ENCODE measurements around the gene FAM193B. TPM values are rescaled to one million over a fixed set of nuclear protein-coding genes. Genes with fewer than 3 reads are reported as not detected.

The FAM193B gene
- total and polyA plus RNA-seq, 4 donors, result 14.3 to 31.8 (median 15.8) TPM

DNA sequence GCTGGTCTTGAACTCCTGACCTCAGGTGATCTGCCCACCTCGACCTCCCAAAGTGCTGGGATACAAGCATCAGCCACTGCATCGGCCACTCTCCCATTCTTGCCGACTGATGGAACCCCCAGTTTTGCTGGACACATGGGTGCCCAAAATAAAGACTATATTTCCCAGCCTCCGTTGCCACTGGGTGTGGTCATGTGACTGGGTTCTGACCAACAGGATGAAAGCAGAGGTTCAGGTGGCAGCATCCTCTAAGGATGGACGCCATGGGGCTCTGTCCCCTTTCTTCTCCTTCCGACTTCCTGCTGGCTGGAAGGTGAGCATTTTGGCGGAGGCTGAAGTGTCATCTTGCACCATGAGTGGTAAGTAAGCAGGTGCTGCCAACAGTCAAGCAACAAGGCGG is 67.2 kb downstream of the FAM193B start:
- peaks cover 0 to 4% (median under 1%) of the 10 kb centered on the region in 4 donors for H3K36me3 ChIP-seq (ENCODE audit: control insufficient read depth in 4 of 4, insufficient read depth in 3 of 4, low read depth in 1 of 4, low read length in 3 of 4)

More for the DNA sequence above, 67.2 kb downstream of the FAM193B start:
- no peaks in the 10 kb centered on the region for H3K27me3 ChIP-seq (ENCODE audit: control insufficient read depth in 4 of 4, insufficient read depth in 4 of 4, low read length in 3 of 4)
- no peak overlapping the region for H3K9ac ChIP-seq (ENCODE audit: low read depth in 1 of 2, low read length in 2 of 2)
- 92% methylated on average over 8 of the region's 8 CpGs for WGBS
- no peaks in the 10 kb centered on the region for H3K4me1 ChIP-seq (ENCODE audit: control insufficient read depth in 4 of 4, insufficient read depth in 4 of 4, low read length in 3 of 4)
- no peak overlapping the region for H3K27ac ChIP-seq (ENCODE audit: low read depth in 1 of 2, low read length in 2 of 2)
- H3K4me3 ChIP-seq (ENCODE audit: low read depth in 1 of 3, low read length in 3 of 3), result no peak overlapping the region
- H3K9me3 ChIP-seq (ENCODE audit: control insufficient read depth in 4 of 4, low read length in 3 of 4), result no peaks in the 10 kb centered on the region
- TF ChIP-seq, protein P1, sequence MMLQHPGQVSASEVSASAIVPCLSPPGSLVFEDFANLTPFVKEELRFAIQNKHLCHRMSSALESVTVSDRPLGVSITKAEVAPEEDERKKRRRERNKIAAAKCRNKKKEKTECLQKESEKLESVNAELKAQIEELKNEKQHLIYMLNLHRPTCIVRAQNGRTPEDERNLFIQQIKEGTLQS (IDR thresholded peaks at IDR 0.05), result no peak
- TF ChIP-seq FOXA2 (IDR thresholded peaks at IDR 0.05) (no peak), JUND (IDR thresholded peaks at IDR 0.05) (no peak), EGR1 (IDR thresholded peaks at IDR 0.05; ENCODE audit: low read depth in 2 of 2) (no peak), NR2F2 (IDR thresholded peaks at IDR 0.05) (no peak), RAD21 (IDR thresholded peaks at IDR 0.05) (no peak), FOXA1 (IDR thresholded peaks at IDR 0.05) (no peak), YY1 (IDR thresholded peaks at IDR 0.05) (no peak), GABPA (IDR thresholded peaks at IDR 0.05 in 1 of 2, conservative IDR thresholded peaks at IDR 0.05 in 1 of 2) (no peak), HNF4G (IDR thresholded peaks at IDR 0.05) (no peak), SP1 (IDR thresholded peaks at IDR 0.05) (no peak), HNF4A (conservative IDR thresholded peaks at IDR 0.05) (no peak), TAF1 (conservative IDR thresholded peaks at IDR 0.05) (no peak), RXRA (IDR thresholded peaks at IDR 0.05) (no peak)
- TF ChIP-seq, protein P2, sequence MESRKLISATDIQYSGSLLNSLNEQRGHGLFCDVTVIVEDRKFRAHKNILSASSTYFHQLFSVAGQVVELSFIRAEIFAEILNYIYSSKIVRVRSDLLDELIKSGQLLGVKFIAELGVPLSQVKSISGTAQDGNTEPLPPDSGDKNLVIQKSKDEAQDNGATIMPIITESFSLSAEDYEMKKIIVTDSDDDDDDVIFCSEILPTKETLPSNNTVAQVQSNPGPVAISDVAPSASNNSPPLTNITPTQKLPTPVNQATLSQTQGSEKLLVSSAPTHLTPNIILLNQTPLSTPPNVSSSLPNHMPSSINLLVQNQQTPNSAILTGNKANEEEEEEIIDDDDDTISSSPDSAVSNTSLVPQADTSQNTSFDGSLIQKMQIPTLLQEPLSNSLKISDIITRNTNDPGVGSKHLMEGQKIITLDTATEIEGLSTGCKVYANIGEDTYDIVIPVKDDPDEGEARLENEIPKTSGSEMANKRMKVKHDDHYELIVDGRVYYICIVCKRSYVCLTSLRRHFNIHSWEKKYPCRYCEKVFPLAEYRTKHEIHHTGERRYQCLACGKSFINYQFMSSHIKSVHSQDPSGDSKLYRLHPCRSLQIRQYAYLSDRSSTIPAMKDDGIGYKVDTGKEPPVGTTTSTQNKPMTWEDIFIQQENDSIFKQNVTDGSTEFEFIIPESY (IDR thresholded peaks at IDR 0.05), result no peak
- TF ChIP-seq, protein P3, sequence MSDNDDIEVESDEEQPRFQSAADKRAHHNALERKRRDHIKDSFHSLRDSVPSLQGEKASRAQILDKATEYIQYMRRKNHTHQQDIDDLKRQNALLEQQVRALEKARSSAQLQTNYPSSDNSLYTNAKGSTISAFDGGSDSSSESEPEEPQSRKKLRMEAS (IDR thresholded peaks at IDR 0.05), result no peak
- TF ChIP-seq, protein P4, sequence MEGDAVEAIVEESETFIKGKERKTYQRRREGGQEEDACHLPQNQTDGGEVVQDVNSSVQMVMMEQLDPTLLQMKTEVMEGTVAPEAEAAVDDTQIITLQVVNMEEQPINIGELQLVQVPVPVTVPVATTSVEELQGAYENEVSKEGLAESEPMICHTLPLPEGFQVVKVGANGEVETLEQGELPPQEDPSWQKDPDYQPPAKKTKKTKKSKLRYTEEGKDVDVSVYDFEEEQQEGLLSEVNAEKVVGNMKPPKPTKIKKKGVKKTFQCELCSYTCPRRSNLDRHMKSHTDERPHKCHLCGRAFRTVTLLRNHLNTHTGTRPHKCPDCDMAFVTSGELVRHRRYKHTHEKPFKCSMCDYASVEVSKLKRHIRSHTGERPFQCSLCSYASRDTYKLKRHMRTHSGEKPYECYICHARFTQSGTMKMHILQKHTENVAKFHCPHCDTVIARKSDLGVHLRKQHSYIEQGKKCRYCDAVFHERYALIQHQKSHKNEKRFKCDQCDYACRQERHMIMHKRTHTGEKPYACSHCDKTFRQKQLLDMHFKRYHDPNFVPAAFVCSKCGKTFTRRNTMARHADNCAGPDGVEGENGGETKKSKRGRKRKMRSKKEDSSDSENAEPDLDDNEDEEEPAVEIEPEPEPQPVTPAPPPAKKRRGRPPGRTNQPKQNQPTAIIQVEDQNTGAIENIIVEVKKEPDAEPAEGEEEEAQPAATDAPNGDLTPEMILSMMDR (IDR thresholded peaks at IDR 0.05; ENCODE audit: low read depth, low read length, missing input control), result no peak
- TF ChIP-seq, protein P5, sequence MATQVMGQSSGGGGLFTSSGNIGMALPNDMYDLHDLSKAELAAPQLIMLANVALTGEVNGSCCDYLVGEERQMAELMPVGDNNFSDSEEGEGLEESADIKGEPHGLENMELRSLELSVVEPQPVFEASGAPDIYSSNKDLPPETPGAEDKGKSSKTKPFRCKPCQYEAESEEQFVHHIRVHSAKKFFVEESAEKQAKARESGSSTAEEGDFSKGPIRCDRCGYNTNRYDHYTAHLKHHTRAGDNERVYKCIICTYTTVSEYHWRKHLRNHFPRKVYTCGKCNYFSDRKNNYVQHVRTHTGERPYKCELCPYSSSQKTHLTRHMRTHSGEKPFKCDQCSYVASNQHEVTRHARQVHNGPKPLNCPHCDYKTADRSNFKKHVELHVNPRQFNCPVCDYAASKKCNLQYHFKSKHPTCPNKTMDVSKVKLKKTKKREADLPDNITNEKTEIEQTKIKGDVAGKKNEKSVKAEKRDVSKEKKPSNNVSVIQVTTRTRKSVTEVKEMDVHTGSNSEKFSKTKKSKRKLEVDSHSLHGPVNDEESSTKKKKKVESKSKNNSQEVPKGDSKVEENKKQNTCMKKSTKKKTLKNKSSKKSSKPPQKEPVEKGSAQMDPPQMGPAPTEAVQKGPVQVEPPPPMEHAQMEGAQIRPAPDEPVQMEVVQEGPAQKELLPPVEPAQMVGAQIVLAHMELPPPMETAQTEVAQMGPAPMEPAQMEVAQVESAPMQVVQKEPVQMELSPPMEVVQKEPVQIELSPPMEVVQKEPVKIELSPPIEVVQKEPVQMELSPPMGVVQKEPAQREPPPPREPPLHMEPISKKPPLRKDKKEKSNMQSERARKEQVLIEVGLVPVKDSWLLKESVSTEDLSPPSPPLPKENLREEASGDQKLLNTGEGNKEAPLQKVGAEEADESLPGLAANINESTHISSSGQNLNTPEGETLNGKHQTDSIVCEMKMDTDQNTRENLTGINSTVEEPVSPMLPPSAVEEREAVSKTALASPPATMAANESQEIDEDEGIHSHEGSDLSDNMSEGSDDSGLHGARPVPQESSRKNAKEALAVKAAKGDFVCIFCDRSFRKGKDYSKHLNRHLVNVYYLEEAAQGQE (IDR thresholded peaks at IDR 0.05), result no peak
- DNase-seq (ENCODE audit: low spot score), result no peak
